ENCODE data around the gene PTGES. TPM values are rescaled to one million over a fixed set of nuclear protein-coding genes. Genes with fewer than 3 reads are reported as not detected.

PTGES gene
- total RNA-seq, 1 donor from 2014 or later, result 2.1 TPM

GRCh38 chr9:129712634-129713401, 40.0 kb downstream of the PTGES start:
- intact Hi-C loops (cut with DNase I), result no loop called here
- Histone ChIP-seq H3K27ac (peak overlapping the region; percentile 11), H3K27me3 (peaks cover 4% of the 10 kb centered on the region), H3K36me3 (no peaks in the 10 kb centered on the region), H3K4me1 (peaks cover 14% of the 10 kb centered on the region), H3K4me3 (no peak overlapping the region), H3K9me3 (no peaks in the 10 kb centered on the region)
- TF ChIP-seq, protein P1, sequence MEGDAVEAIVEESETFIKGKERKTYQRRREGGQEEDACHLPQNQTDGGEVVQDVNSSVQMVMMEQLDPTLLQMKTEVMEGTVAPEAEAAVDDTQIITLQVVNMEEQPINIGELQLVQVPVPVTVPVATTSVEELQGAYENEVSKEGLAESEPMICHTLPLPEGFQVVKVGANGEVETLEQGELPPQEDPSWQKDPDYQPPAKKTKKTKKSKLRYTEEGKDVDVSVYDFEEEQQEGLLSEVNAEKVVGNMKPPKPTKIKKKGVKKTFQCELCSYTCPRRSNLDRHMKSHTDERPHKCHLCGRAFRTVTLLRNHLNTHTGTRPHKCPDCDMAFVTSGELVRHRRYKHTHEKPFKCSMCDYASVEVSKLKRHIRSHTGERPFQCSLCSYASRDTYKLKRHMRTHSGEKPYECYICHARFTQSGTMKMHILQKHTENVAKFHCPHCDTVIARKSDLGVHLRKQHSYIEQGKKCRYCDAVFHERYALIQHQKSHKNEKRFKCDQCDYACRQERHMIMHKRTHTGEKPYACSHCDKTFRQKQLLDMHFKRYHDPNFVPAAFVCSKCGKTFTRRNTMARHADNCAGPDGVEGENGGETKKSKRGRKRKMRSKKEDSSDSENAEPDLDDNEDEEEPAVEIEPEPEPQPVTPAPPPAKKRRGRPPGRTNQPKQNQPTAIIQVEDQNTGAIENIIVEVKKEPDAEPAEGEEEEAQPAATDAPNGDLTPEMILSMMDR (IDR thresholded peaks at IDR 0.05), result no peak
- DNase-seq, result no peak
- peak; percentile 29 for ATAC-seq

DNA sequence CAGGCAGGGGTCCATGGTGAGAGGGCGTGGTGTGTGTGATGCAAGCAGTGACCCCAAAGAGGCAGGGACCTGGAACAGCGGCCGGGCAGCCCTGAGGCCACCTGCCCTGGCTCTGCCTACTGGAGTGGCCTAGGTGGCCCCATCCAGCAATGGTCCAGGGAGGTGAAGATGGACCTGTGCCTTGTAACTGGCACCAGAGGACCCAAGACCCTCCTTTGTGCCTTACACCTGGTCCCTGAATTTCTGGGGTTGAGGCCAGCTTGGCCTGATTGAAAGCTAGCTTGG, 42.7 kb downstream of the PTGES start:
- Histone ChIP-seq H3K4me1 (peaks cover 14% of the 10 kb centered on the region), H3K27ac (no peak overlapping the region)
- intact Hi-C loops (cut with DNase I), result no loop called here

GRCh38 chr9:129709438-129710168, 43.2 kb downstream of the PTGES start:
- no peak overlapping the region for H3K27ac ChIP-seq
- H3K4me3 ChIP-seq, result no peak overlapping the region
- no peaks in the 10 kb centered on the region for H3K9me3 ChIP-seq
- ATAC-seq (peak; percentile 5), DNase-seq (no peak)
- H3K36me3 ChIP-seq, result no peaks in the 10 kb centered on the region
- H3K27me3 ChIP-seq, result peaks cover 4% of the 10 kb centered on the region
- TF ChIP-seq, protein P1 (IDR thresholded peaks at IDR 0.05), result no peak
- intact Hi-C loops (cut with DNase I), result no loop called here
- H3K4me1 ChIP-seq, result peaks cover 14% of the 10 kb centered on the region

More for the DNA sequence above, 42.7 kb downstream of the PTGES start:
- TF ChIP-seq, protein P1 (IDR thresholded peaks at IDR 0.05), result no peak
- no peaks in the 10 kb centered on the region for H3K9me3 ChIP-seq
- H3K36me3 ChIP-seq, result no peaks in the 10 kb centered on the region
- H3K4me3 ChIP-seq, result no peak overlapping the region
- H3K27me3 ChIP-seq, result peaks cover 4% of the 10 kb centered on the region
- no peak for ATAC-seq
- no peak for DNase-seq

DNA sequence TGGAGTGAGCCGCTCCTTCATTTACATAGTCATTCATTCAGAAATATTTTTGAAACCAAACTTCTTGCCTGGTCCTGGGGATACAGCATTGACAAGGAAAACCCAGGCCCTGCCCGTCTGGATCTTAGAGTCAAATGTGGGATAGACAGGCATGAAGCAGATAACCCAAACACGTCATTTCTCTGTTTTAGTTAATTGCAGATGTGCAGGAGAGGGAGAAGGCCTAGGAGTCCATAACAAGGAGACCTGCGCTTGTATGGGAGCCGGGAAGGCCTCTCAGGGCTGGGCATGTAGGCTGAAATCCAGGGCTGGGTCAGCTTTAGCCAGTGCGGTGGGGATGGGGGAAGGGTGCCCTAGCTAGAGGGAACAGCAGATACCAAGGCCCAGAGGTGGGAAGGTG, 44.0 kb downstream of the PTGES start:
- TF ChIP-seq, protein P1 (IDR thresholded peaks at IDR 0.05), result no peak
- Histone ChIP-seq H3K36me3 (no peaks in the 10 kb centered on the region), H3K9me3 (no peaks in the 10 kb centered on the region), H3K27ac (no peak overlapping the region), H3K27me3 (peaks cover 4% of the 10 kb centered on the region), H3K4me1 (peaks cover 14% of the 10 kb centered on the region), H3K4me3 (no peak overlapping the region)
- no peak for DNase-seq
- intact Hi-C loops (cut with DNase I), result no loop called here
- no peak for ATAC-seq

DNA sequence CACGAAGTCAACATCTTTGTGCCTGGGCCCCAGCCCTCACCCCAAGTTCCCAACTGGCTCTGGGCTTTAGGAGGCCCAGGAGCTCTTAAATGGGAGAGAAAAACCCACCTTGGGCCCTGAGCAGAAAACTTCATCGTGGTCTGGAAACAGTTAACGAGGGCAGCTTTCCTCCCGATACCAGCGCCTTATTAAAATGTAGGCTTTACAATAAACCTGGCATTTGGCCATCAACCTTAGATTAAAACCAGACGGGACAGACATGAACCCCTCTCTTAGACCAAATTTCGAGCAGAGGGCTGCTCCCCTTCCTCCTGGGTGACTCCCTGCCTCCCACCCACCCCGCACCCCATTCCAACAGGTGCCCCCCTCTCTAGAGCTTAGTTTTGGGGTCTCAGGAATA, 48.0 kb downstream of the PTGES start:
- Histone ChIP-seq H3K4me3 (no peak overlapping the region), H3K9me3 (no peaks in the 10 kb centered on the region), H3K27me3 (no peaks in the 10 kb centered on the region), H3K4me1 (peaks cover 8% of the 10 kb centered on the region), H3K27ac (no peak overlapping the region), H3K36me3 (no peaks in the 10 kb centered on the region)
- intact Hi-C loops (cut with DNase I), result no loop called here
- TF ChIP-seq, protein P1 (IDR thresholded peaks at IDR 0.05), result no peak
- no peak for DNase-seq
- no peak for ATAC-seq
